ENCODE results near the gene CMTM5. TPM values are rescaled to one million over a fixed set of nuclear protein-coding genes. Genes with fewer than 3 reads are reported as not detected.

CMTM5 gene
- total and polyA plus RNA-seq, 2 donors (not counting 3 experiments of a cell fraction or from before 2014, with no cell fraction given), result not detected

DNA sequence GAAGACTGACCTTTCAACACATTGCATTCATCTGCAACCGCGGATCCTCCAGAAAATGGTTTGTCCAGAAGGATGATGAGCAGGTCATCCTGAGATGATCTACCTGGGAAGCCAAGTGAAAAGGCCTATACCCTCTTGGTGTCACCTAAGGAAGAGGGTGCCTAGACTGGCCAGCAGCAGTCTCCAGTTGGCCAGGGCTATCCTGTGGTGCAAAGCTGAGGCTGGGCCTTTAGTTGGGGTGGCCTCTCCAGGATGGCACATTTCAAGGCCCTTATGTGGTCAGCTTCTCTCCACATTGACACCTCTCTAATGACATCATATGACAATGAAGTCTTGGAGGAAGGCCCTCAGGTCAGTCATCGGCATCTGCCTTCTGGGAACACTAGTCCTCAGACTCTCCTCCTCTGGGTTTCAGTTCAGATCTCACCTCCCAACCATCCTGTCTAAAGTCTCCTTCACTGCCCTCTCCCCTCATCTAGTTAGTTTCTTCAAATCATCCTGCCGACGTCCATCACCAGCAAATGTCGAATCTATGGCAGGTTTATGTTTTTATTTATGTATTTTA is 20.9 kb upstream of the CMTM5 start:
- Histone ChIP-seq H3K4me1 (ENCODE audit: control insufficient read depth, extremely low read depth, insufficient read depth, low read length) (no peaks in the 10 kb centered on the region), H3K27me3 (ENCODE audit: control insufficient read depth in 2 of 2, insufficient read depth in 2 of 2, low read length in 2 of 2) (peaks cover 30 to 31% of the 10 kb centered on the region in 2 experiments), H3K27ac (ENCODE audit: insufficient read depth, low read depth, low read length) (no peak overlapping the region), H3K4me2 (ENCODE audit: insufficient read depth, low read length) (no peak overlapping the region), H4K20me1 (replicated peaks; ENCODE audit: control insufficient read depth, extremely low read depth, insufficient read depth, low read length) (no peaks in the 10 kb centered on the region), H3K4me3 (replicated peaks in 1 of 3; ENCODE audit: insufficient read depth in 1 of 3, low read depth in 1 of 3, low read length in 3 of 3) (no peak overlapping the region), H3K9me3 (replicated peaks; ENCODE audit: control insufficient read depth, insufficient read depth, low read length) (no peaks in the 10 kb centered on the region), H2AFZ (ENCODE audit: low read depth, low read length) (no peak overlapping the region), H3K79me2 (ENCODE audit: control insufficient read depth, insufficient read depth, low read length) (no peaks in the 10 kb centered on the region), H3K9ac (replicated peaks; ENCODE audit: extremely low read depth, insufficient read depth, low read length) (no peak overlapping the region), H3K36me3 (ENCODE audit: control insufficient read depth in 2 of 2, extremely low read depth in 1 of 2, insufficient read depth in 2 of 2, low read length in 2 of 2) (no peaks in the 10 kb centered on the region), H3K9me1 (replicated peaks; ENCODE audit: control insufficient read depth, extremely low read depth, insufficient read depth, low read length) (no peaks in the 10 kb centered on the region)
- DNase-seq (ENCODE audit: low read depth, low spot score) (no peak), FAIRE-seq (no peak)
- intact Hi-C loops (cut with micrococcal nuclease) (no loop called here), dilution Hi-C loops (cut with MboI; ENCODE audit: extremely low pct_ligation_motif_present, low sequenced_read_pairs) (no loop called here)
- ChIA-PET POLR2A (no interaction called here), CTCF (no interaction called here)
- BruUV-seq (replicated peaks), result no TSS peak
- TF ChIP-seq, protein P1, sequence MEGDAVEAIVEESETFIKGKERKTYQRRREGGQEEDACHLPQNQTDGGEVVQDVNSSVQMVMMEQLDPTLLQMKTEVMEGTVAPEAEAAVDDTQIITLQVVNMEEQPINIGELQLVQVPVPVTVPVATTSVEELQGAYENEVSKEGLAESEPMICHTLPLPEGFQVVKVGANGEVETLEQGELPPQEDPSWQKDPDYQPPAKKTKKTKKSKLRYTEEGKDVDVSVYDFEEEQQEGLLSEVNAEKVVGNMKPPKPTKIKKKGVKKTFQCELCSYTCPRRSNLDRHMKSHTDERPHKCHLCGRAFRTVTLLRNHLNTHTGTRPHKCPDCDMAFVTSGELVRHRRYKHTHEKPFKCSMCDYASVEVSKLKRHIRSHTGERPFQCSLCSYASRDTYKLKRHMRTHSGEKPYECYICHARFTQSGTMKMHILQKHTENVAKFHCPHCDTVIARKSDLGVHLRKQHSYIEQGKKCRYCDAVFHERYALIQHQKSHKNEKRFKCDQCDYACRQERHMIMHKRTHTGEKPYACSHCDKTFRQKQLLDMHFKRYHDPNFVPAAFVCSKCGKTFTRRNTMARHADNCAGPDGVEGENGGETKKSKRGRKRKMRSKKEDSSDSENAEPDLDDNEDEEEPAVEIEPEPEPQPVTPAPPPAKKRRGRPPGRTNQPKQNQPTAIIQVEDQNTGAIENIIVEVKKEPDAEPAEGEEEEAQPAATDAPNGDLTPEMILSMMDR (IDR thresholded peaks at IDR 0.05; ENCODE audit: extremely low read depth in 1 of 2, insufficient read depth in 1 of 2, low read depth in 1 of 2, low read length in 2 of 2), result no peak
- TF ChIP-seq MYC (IDR thresholded peaks at IDR 0.05; ENCODE audit: low read depth, low read length) (no peak), JUN (IDR thresholded peaks at IDR 0.05; ENCODE audit: borderline replicate concordance, insufficient read depth, insufficient read length, low read depth) (no peak), FOS (IDR thresholded peaks at IDR 0.05; ENCODE audit: borderline replicate concordance, insufficient read depth, low read length) (no peak), POLR2AphosphoS5 (IDR thresholded peaks at IDR 0.05; ENCODE audit: insufficient read depth, low read depth, low read length) (no peak)

DNA sequence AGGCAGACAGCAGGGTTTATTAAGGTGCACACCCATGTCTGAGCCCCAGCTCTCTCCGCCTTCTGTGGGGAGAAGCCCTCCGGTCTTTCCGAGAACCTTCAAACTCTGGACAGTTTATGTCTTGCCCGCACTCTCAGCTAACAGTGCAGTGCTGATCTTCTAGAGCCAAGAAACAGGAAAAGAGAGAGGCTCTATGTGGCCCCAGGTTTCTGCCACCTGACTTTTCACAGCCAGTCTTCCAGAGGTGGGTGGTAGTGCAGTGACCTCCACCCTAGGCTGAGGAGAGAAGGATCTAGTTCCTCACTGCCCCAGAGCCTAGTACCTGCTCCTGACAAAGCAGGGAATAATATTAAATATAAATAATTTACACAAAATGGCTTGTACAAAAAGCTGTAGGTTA is 20.2 kb upstream of the CMTM5 start:
- no peak for TF ChIP-seq GATA2 (IDR thresholded peaks at IDR 0.05; ENCODE audit: insufficient read depth, insufficient read length, low read depth, low read length)
- no peak for TF ChIP-seq POLR2A (IDR thresholded peaks at IDR 0.05; ENCODE audit: low read depth, low read length)
- no peak for TF ChIP-seq POLR2AphosphoS5 (IDR thresholded peaks at IDR 0.05; ENCODE audit: insufficient read depth, low read depth, low read length)
- TF ChIP-seq, protein P1 (IDR thresholded peaks at IDR 0.05; ENCODE audit: extremely low read depth in 1 of 2, insufficient read depth in 1 of 2, low read depth in 1 of 2, low read length in 2 of 2), result no peak
- no peak for TF ChIP-seq EZH2 (IDR thresholded peaks at IDR 0.05; ENCODE audit: borderline replicate concordance, low read depth, low read length, severe bottlenecking)
- no peak for TF ChIP-seq FOS (IDR thresholded peaks at IDR 0.05; ENCODE audit: borderline replicate concordance, insufficient read depth, low read length)
- TF ChIP-seq JUN (IDR thresholded peaks at IDR 0.05; ENCODE audit: borderline replicate concordance, insufficient read depth, insufficient read length, low read depth), result no peak
- H3K9me1 ChIP-seq (replicated peaks; ENCODE audit: control insufficient read depth, extremely low read depth, insufficient read depth, low read length), result no peaks in the 10 kb centered on the region
- no TSS peak for BruUV-seq (replicated peaks)
- dilution Hi-C loops (cut with MboI; ENCODE audit: extremely low pct_ligation_motif_present, low sequenced_read_pairs) (no loop called here), intact Hi-C loops (cut with micrococcal nuclease) (no loop called here)
- H2AFZ ChIP-seq (ENCODE audit: low read depth, low read length), result no peak overlapping the region
- DNase-seq (ENCODE audit: low read depth, low spot score), result no peak
- H4K20me1 ChIP-seq (replicated peaks; ENCODE audit: control insufficient read depth, extremely low read depth, insufficient read depth, low read length), result no peaks in the 10 kb centered on the region
- H3K4me3 ChIP-seq (replicated peaks in 1 of 3; ENCODE audit: insufficient read depth in 1 of 3, low read depth in 1 of 3, low read length in 3 of 3), result no peak overlapping the region
- no peak overlapping the region for H3K9ac ChIP-seq (replicated peaks; ENCODE audit: extremely low read depth, insufficient read depth, low read length)
- no peak for FAIRE-seq
- no peak overlapping the region for H3K4me2 ChIP-seq (ENCODE audit: insufficient read depth, low read length)
- no peaks in the 10 kb centered on the region for H3K36me3 ChIP-seq (ENCODE audit: control insufficient read depth in 2 of 2, extremely low read depth in 1 of 2, insufficient read depth in 2 of 2, low read length in 2 of 2)
- ChIA-PET POLR2A (no interaction called here), CTCF (no interaction called here)
- H3K27ac ChIP-seq (ENCODE audit: insufficient read depth, low read depth, low read length), result no peak overlapping the region
- no peaks in the 10 kb centered on the region for H3K79me2 ChIP-seq (ENCODE audit: control insufficient read depth, insufficient read depth, low read length)
- no peaks in the 10 kb centered on the region for H3K9me3 ChIP-seq (replicated peaks; ENCODE audit: control insufficient read depth, insufficient read depth, low read length)
- H3K27me3 ChIP-seq (ENCODE audit: control insufficient read depth in 2 of 2, insufficient read depth in 2 of 2, low read length in 2 of 2), result peaks cover 22 to 25% of the 10 kb centered on the region in 2 experiments
- H3K4me1 ChIP-seq (ENCODE audit: control insufficient read depth, extremely low read depth, insufficient read depth, low read length), result no peaks in the 10 kb centered on the region
